ENCODE data around the gene PDAP1.
"Not testable (repeated sequence)": the region's sequence is repeated elsewhere in the genome, so short reads cannot be mapped to it uniquely, and the experiment has no call there.

Gene PDAP1

DNA sequence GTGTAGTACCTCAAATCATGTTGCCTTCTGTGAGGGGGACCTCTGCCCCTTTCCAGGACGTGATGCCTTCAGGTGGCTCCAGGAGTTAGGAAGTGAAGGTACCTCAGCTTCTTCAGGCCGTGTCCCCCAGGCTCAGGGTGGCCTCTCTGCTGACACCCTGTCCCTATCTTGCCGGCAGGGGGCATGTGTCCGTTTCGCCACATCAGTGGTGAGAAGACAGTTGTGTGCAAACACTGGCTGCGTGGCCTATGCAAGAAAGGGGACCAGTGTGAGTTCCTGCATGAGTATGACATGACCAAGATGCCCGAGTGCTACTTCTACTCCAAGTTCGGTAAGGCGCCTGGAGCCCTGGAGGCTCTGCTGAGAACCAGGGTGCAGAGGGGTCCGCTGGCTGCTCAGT is 39.5 kb upstream of the PDAP1 start:
- Histone ChIP-seq H3K27ac (ENCODE audit: low read depth, low read length) (no peak overlapping the region), H3K79me2 (ENCODE audit: control insufficient read depth, insufficient read depth, low read length, unreplicated experiment) (peaks cover 1% of the 10 kb centered on the region), H3K4me3 (ENCODE audit: low read depth, low read length) (no peak overlapping the region), H3K36me3 (ENCODE audit: insufficient read depth, low read length) (peaks cover 21% of the 10 kb centered on the region), H3K27me3 (ENCODE audit: insufficient read depth, low read length) (no peaks in the 10 kb centered on the region), H3K4me1 (ENCODE audit: control insufficient read depth, insufficient read depth, low read length, unreplicated experiment) (no peaks in the 10 kb centered on the region), H2AFZ (ENCODE audit: low read length, unreplicated experiment) (no peak overlapping the region)

- Histone ChIP-seq H3K79me2 (ENCODE audit: control insufficient read depth, insufficient read depth, low read length, unreplicated experiment) (peaks cover 6% of the 10 kb centered on the region), H3K27ac (ENCODE audit: low read depth, low read length) (no peak overlapping the region), H3K27me3 (ENCODE audit: insufficient read depth, low read length) (no peaks in the 10 kb centered on the region), H3K4me1 (ENCODE audit: control insufficient read depth, insufficient read depth, low read length, unreplicated experiment) (no peaks in the 10 kb centered on the region), H3K4me3 (ENCODE audit: low read depth, low read length) (no peak overlapping the region), H2AFZ (ENCODE audit: low read length, unreplicated experiment) (no peak overlapping the region), H3K36me3 (ENCODE audit: insufficient read depth, low read length) (peaks cover 25% of the 10 kb centered on the region)
Observed at GRCh38 chr7:99446096-99446495, 37.7 kb upstream of the PDAP1 start.

- Histone ChIP-seq H3K27ac (ENCODE audit: low read depth, low read length) (0 out of 2 replicates have a peak overlapping the region, but pooled peaks have one; percentile 8), H3K4me1 (ENCODE audit: control insufficient read depth, insufficient read depth, low read length, unreplicated experiment) (peaks cover 12% of the 10 kb centered on the region), H3K79me2 (ENCODE audit: control insufficient read depth, insufficient read depth, low read length, unreplicated experiment) (peaks cover 47% of the 10 kb centered on the region), H3K4me3 (ENCODE audit: low read depth, low read length) (peak overlapping the region; percentile 84), H3K27me3 (ENCODE audit: insufficient read depth, low read length) (no peaks in the 10 kb centered on the region), H2AFZ (ENCODE audit: low read length, unreplicated experiment) (no peak overlapping the region), H3K36me3 (ENCODE audit: insufficient read depth, low read length) (peaks cover 9% of the 10 kb centered on the region)
Observed at GRCh38 chr7:99440195-99440594, 31.8 kb upstream of the PDAP1 start.

DNA sequence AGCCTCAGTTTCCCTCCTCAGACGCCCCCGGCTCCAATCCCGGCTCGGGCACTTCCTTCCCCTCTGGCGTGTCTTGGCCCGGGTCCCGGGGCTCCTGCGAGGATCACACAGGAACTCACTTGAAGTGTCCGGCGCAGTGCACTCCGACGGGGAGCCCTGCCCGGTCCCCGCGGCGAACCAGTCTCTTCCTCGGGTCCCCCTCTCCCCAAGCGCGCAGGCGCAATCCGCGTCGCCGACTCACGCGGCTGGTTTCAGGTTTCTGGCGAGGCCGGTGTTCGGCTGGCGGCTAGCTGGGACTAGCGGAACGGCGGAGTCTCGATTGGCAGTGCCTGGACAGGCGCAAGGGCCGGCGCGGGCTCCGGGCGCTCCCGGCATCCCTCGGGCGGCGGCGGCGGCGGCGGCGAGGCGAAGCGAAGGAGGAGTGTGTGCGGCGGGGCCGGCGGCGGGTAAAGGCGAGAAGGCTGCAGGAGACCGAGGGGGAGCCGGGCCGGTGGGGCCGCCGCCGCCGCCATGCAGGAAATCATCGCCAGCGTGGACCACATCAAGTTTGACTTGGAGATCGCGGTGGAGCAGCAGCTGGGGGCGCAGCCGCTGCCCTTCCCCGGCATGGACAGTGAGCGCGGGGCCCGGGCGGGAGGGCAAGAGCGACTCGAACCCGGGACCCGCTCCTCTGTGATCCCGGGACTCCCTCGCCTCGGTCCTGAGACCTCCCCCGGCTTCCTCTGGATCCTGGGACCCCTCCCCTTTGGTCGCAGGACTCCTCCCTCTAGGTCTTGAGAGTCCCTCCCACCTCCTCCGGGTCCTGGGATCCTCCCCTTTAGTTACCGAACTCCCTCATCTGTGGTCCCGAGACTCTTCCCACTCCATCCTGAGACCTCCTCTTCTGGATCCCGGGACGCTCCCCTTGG is 30.4 kb upstream of the PDAP1 start, which contains the start of the genes CPSF4 and PTCD1:
Gene CPSF4, plus strand, starts transcription at position 371 of the 908 bp plus-strand sequence. Its CDS starts 140 bp downstream, at position 511.
Gene PTCD1, minus strand, starts transcription at position 226 of the 908 bp plus-strand sequence. CDS start 3,556 bp downstream, outside the sequence.
- Histone ChIP-seq H3K36me3 (ENCODE audit: insufficient read depth, low read length) (peaks cover 9% of the 10 kb centered on the region), H3K27ac (ENCODE audit: low read depth, low read length) (peak within 1 kb of the TSS; percentile 59), H2AFZ (ENCODE audit: low read length, unreplicated experiment) (peak within 1 kb of the TSS; percentile 97), H3K4me1 (ENCODE audit: control insufficient read depth, insufficient read depth, low read length, unreplicated experiment) (peaks cover 12% of the 10 kb centered on the region), H3K79me2 (ENCODE audit: control insufficient read depth, insufficient read depth, low read length, unreplicated experiment) (peaks cover 47% of the 10 kb centered on the region), H3K27me3 (ENCODE audit: insufficient read depth, low read length) (no peaks in the 10 kb centered on the region), H3K4me3 (ENCODE audit: low read depth, low read length) (peak within 1 kb of the TSS; percentile 84)

DNA sequence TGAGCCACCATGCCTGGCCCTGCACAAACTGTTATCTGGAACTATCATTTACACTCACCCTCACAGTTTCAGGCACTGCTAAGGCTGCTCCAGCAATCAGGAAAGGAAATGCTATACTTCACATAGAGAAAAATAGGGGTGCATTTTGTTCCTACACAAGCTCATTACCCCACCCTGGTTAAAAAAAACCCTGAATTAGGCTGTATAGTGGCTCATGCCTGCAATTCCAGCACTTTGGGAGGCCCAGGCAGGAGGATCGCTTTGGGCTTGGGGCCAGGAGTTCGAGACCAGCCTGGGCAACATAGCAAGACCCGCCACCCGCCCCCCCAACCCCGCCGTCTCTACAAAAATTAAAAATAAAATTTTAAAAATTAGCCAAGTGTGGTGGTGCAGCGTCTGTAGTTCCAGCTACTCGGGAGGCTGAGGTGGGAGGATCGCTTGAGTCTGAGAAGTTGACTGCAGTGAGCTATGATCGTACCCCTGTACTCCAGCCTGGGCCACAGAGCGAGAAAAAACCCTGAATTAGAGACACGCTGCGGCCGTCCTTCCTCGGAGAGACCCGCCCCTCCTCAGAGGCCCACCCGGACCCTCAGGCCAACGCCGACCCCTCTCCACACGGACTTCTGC is 29.7 kb upstream of the PDAP1 start:
- Histone ChIP-seq H3K36me3 (ENCODE audit: insufficient read depth, low read length) (peaks cover 5% of the 10 kb centered on the region), H3K27me3 (ENCODE audit: insufficient read depth, low read length) (no peaks in the 10 kb centered on the region), H3K4me1 (ENCODE audit: control insufficient read depth, insufficient read depth, low read length, unreplicated experiment) (peaks cover 12% of the 10 kb centered on the region), H3K79me2 (ENCODE audit: control insufficient read depth, insufficient read depth, low read length, unreplicated experiment) (peaks cover 47% of the 10 kb centered on the region), H3K4me3 (ENCODE audit: low read depth, low read length) (peak overlapping the region; percentile 84), H3K27ac (ENCODE audit: low read depth, low read length) (peak overlapping the region; percentile 13), H2AFZ (ENCODE audit: low read length, unreplicated experiment) (peak overlapping the region; percentile 71)

DNA sequence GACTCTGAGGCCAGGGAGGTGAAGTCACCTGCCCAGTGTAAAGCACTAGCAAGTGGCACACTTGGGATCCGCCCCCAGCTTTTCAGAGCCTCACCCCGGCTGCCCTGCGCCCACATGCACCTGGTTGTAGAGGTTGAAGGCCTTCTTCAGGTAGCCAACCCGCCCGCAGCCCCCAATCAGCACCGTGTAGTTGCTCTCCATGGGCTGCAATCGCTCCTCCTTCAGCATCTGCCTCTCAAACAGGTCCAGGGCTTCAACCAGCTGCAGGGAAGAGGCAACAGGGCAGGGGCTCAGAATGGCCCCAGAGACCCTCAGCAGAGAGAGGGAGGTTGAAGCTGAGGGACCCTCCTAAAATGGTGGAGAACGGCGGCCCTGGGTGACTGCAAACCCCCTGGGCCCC is 24.8 kb upstream of the PDAP1 start:
- no peaks in the 10 kb centered on the region for H3K27me3 ChIP-seq (ENCODE audit: insufficient read depth, low read length)
- H3K79me2 ChIP-seq (ENCODE audit: control insufficient read depth, insufficient read depth, low read length, unreplicated experiment) = peaks cover 19% of the 10 kb centered on the region
- peaks cover 4% of the 10 kb centered on the region for H3K4me1 ChIP-seq (ENCODE audit: control insufficient read depth, insufficient read depth, low read length, unreplicated experiment)
- H2AFZ ChIP-seq (ENCODE audit: low read length, unreplicated experiment) = no peak overlapping the region
- H3K4me3 ChIP-seq (ENCODE audit: low read depth, low read length) = no peak overlapping the region
- H3K27ac ChIP-seq (ENCODE audit: low read depth, low read length) = no peak overlapping the region
- H3K36me3 ChIP-seq (ENCODE audit: insufficient read depth, low read length) = peaks cover 4% of the 10 kb centered on the region; the same call in 1 of the 2 replicates

DNA sequence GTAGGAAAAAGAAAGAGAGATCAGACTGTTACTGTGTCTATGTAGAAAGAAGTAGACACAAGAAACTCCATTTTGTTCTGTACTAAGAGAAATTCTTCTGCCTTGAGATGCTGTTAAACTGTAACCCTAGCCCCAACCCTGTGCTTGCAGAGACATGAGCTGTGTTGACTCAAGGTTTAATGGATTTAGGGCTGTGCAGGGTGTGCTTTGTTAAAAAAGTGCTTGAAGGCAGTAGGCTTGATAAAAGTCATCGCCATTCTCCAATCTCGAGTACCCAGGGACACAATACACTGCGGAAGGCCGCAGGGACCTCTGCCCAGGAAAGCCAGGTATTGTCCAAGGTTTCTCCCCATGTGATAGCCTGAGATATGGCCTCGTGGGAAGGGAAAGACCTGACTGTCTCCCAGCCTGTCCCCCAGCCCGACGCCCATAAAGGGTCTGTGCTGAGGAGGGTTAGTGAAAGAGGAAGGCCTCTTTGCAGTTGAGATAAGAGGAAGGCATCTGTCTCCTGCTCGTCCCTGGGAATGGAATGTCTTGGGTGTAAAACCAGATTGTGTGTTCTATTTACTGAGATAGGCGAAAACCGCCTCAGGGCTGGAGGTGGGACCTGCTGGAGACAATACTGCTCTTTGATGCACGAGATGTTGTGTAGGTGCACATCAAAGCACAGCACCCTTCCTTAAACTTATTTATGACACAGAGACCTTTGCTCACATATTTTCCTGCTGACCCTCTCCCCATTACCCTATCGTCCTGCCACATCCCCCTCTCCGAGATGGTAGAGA is 23.6 kb upstream of the PDAP1 start:
- not testable (repeated sequence) for H3K4me3 ChIP-seq (ENCODE audit: low read depth, low read length); H3K27me3 ChIP-seq (ENCODE audit: insufficient read depth, low read length); H3K27ac ChIP-seq (ENCODE audit: low read depth, low read length); H3K79me2 ChIP-seq (ENCODE audit: control insufficient read depth, insufficient read depth, low read length, unreplicated experiment); H3K36me3 ChIP-seq (ENCODE audit: insufficient read depth, low read length); H2AFZ ChIP-seq (ENCODE audit: low read length, unreplicated experiment); H3K4me1 ChIP-seq (ENCODE audit: control insufficient read depth, insufficient read depth, low read length, unreplicated experiment)

GRCh38 chr7:99429756-99430155 is 21.4 kb upstream of the PDAP1 start:
- Histone ChIP-seq H2AFZ (ENCODE audit: low read length, unreplicated experiment) (no peak overlapping the region), H3K4me1 (ENCODE audit: control insufficient read depth, insufficient read depth, low read length, unreplicated experiment) (no peaks in the 10 kb centered on the region), H3K36me3 (ENCODE audit: insufficient read depth, low read length) (peaks cover 4% of the 10 kb centered on the region; the same call in 1 of the 2 replicates), H3K27me3 (ENCODE audit: insufficient read depth, low read length) (no peaks in the 10 kb centered on the region), H3K79me2 (ENCODE audit: control insufficient read depth, insufficient read depth, low read length, unreplicated experiment) (no peaks in the 10 kb centered on the region), H3K27ac (ENCODE audit: low read depth, low read length) (no peak overlapping the region), H3K4me3 (ENCODE audit: low read depth, low read length) (no peak overlapping the region)

DNA sequence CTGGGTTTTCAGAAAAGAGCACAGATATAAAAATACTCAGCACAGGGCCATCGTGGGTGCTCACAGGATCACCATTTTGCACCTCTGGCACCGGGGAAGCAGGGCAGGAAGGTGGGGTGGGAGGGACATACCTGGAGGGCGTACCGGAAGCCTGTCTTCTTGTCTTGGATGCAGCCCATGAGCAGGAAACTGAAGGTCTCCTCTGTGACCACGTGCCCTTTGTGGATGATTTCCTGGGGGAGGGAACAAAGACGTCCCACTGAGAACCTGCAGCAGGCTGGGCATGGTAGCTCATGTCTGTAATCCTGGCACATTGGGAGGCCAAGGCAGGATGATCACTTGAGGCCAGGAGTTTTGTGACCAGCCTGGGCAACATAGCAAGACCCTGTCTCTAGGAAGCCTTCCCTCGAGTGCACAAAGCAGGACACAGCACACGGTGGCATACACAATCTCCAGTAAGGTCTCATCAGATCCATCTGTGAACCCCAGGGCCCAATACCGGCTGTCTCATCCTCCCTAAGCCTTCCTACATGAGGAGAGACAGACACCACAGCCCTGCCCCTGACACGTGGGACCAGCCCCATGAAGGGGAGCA is 20.7 kb upstream of the PDAP1 start:
- Histone ChIP-seq H3K4me3 (ENCODE audit: low read depth, low read length) (no peak overlapping the region), H3K36me3 (ENCODE audit: insufficient read depth, low read length) (peaks cover 4% of the 10 kb centered on the region; the same call in 1 of the 2 replicates)

More for the DNA sequence above, 20.7 kb upstream of the PDAP1 start:
- no peaks in the 10 kb centered on the region for H3K27me3 ChIP-seq (ENCODE audit: insufficient read depth, low read length)
- no peak overlapping the region for H3K27ac ChIP-seq (ENCODE audit: low read depth, low read length)
- H2AFZ ChIP-seq (ENCODE audit: low read length, unreplicated experiment) = no peak overlapping the region
- H3K79me2 ChIP-seq (ENCODE audit: control insufficient read depth, insufficient read depth, low read length, unreplicated experiment) = no peaks in the 10 kb centered on the region
- H3K4me1 ChIP-seq (ENCODE audit: control insufficient read depth, insufficient read depth, low read length, unreplicated experiment) = no peaks in the 10 kb centered on the region

Data from ACC112 (cell line).